Measurements from ENCODE around the gene MED26. TPM values are rescaled to one million over a fixed set of nuclear protein-coding genes. Genes with fewer than 3 reads are reported as not detected.

MED26 gene
- total RNA-seq, 4 donors from 2014 or later, result 6.6 to 10.0 (median 8.2) TPM

GRCh38 chr19:16540948-16541347 is 87.1 kb downstream of the MED26 start:
- TF ChIP-seq CTCF (IDR thresholded peaks at IDR 0.05; ENCODE audit: low read depth), result no peak

GRCh38 chr19:16537111-16537510 is 90.9 kb downstream of the MED26 start:
- no peak for TF ChIP-seq CTCF (IDR thresholded peaks at IDR 0.05; ENCODE audit: low read depth)

- no peak for TF ChIP-seq CTCF (IDR thresholded peaks at IDR 0.05; ENCODE audit: low read depth)
Measured at GRCh38 chr19:16536130-16536529, 91.9 kb downstream of the MED26 start.

GRCh38 chr19:16535381-16535780 is 92.6 kb downstream of the MED26 start:
- no peak for TF ChIP-seq CTCF (IDR thresholded peaks at IDR 0.05; ENCODE audit: low read depth)

- no peak for TF ChIP-seq CTCF (IDR thresholded peaks at IDR 0.05; ENCODE audit: low read depth)
Measured at GRCh38 chr19:16532440-16533234, 95.4 kb downstream of the MED26 start.

GRCh38 chr19:16531380-16531669 is 96.7 kb downstream of the MED26 start:
- TF ChIP-seq CTCF (IDR thresholded peaks at IDR 0.05; ENCODE audit: low read depth), result no peak

- no peak for TF ChIP-seq CTCF (IDR thresholded peaks at IDR 0.05; ENCODE audit: low read depth)
Measured at GRCh38 chr19:16530540-16531379, 97.2 kb downstream of the MED26 start.
